ENCODE data around the gene HSP90AB1. TPM values are rescaled to one million over a fixed set of nuclear protein-coding genes. Genes with fewer than 3 reads are reported as not detected.

The HSP90AB1 gene
- total RNA-seq, 1 donor from 2014 or later: 630 TPM

DNA sequence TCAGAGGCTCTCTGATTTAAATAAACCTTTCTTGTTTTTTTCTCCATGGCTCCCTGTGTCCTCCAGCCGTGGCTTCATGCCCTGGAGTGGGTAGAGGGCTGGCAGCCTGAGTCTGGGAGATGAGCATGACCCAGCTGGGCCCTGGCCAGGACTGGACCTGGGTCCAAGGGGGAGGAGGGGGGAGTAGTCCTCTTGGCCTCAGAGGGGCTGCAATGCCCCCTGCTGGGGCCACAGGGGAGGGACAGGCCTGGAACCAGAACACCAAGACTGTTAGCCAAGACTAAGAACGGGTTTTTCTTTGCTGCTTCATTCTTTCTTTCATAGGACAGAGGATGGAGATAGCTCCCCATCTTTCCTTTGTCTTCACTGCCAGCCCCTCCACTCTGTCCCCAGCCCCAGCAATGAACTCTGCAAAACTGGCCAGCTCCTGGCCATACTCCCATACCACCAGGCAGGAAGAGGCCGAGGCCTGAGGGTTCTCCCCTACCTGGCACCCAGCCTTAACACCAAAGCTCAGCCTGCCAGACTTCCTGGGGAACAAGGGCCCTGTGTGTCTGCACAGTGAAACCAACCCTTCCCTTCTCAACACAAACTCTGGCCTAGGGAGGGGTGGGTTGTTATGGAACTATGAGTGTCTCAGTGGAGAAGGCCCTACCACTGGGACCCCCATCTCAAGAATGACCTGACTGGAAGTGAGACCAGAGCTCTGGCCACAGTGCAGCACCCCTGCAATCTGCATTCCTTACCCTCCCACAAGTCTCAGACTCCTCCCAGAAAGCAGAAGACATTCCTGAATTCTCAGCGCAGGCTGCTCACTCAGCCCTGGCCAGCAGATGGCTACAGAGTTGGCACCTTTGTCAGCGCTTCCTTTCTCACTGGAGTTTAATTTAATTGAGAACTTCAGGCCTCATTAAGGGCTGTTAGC is 12.5 kb upstream of the HSP90AB1 start:
- DNase-seq (ENCODE audit: low spot score): no peak

DNA sequence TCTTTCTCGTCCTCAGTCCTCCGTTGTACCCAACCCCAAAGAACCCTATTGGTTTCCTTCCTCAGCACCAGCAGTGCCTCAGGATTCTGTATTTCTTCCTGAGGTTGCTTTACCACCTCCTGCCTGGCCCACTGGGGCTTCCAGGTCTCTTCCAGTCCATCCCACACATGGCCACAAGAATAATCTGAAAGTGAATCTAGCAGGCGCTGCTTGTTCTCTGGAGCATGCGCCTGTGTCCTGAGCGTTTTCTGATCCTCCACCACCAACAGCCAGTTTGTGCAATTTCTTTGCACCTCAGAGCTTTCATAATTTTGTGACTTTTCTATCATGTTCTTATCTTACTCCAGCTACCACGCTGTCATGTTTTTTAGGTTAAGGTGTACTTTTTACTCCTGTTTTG is 11.6 kb upstream of the HSP90AB1 start:
- DNase-seq (ENCODE audit: low spot score): no peak

DNA sequence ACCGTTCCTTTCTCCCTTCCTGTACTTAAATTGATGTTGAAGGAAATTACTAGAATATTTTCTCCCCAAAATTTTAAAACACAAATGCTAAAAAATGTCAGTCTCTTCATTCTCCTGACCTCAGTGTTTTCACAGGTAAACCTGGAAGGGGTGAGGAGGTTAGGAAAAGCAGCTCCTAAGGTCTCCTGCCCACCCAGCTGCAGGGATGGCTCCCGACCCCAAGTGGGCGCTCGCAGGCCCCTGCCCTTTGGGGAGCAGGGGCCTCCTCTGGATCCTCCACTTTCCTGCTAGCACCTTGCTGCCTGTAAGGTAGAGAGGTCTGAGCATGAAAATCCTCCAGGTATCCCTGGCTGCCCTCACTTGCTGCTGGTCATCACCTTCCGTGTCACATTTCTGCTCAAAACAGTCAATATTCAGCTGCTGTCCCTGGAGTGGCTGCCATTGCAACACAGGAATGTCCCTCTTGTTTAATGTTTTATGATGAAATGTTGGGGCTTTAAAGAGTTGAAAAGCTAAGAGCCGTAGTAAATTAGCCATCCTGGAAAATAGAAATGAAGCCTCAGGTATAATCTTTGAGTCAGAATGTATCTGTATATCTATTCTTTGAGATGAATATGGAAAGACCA is 10.9 kb upstream of the HSP90AB1 start:
- no peak for DNase-seq (ENCODE audit: low spot score)

DNA sequence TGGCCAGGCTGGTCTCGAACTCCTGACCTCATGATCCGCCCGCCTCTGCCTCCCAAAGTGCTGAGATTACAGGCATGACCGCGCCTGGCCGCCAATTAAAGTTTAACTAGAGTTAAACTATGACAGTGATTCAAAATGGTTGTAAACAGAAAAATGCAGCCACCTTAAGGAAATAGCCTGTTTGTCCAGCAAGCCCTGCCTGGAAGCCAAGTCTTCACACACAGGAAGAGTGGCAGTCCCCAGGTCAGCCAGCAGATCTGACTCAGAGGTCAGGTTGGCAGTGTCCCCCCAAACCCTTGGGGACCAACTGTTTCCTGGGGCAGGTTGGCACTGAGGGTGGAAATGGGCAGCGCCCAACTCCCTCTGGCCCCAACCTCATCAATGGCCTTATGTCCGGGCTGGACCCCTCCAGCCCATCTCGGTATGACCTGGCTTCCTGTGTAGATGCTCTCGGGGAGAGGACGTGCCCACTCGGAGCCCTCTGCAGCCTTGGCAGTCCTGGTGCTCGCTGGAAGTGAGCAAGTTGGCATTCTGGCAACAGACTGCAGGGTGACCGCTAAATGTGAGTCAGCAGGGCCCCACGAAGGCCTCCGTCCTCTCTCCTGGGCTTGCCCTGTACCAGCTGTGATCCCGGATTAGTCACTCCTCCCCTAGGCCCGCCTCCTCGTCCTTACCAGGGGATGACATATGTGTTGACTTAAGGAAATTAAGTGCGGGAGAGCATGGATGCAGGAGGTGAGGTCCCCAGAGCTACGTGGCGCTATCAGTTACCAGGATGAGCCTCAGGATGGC is 9.7 kb upstream of the HSP90AB1 start:
- peak; percentile 95 for DNase-seq (ENCODE audit: low spot score)

GRCh38 chr6:44237813-44238433 is 9.0 kb upstream of the HSP90AB1 start:
- DNase-seq (ENCODE audit: low spot score): peak; percentile 95

GRCh38 chr6:44238687-44239350 is 8.1 kb upstream of the HSP90AB1 start:
- no peak for DNase-seq (ENCODE audit: low spot score)

- no peak for DNase-seq (ENCODE audit: low spot score)
Measured at GRCh38 chr6:44243345-44243744, 3.6 kb upstream of the HSP90AB1 start.

- DNase-seq (ENCODE audit: low spot score): no peak
Measured at GRCh38 chr6:44245391-44245911, 1.4 kb upstream of the HSP90AB1 start.

DNA sequence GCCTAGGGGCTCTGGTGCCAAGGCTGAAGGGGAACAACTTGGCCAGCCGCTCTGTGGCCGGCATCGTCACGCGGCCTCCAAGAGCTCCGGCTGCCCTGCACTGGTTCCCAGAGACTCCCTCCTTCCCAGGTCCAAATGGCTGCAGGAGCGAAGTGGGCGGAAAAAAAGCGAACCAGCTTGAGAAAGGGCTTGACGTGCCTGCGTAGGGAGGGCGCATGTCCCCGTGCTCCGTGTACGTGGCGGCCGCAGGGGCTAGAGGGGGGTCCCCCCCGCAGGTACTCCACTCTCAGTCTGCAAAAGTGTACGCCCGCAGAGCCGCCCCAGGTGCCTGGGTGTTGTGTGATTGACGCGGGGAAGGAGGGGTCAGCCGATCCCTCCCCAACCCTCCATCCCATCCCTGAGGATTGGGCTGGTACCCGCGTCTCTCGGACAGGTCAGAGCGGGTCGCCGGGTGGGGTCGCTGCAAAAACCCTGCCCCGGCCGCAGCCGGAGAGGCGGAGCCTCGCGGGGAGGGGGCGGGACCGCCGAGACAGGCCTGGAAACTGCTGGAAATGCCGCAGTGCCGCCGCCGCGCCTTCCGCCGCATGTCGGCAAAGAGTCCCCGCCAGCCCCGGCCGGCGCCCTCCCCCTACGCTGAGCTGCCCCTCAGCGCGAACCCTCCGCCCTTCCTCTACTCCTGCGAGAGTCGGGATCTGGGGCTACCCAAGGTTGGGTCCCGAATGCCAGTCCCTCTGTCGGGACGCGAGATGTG is 814 bp upstream of the HSP90AB1 start:
- peak; percentile 97 for DNase-seq (ENCODE audit: low spot score)

- DNase-seq (ENCODE audit: low spot score): peak; percentile 94
Measured at GRCh38 chr6:44247338-44248302, 719 bp downstream of the HSP90AB1 start.

GRCh38 chr6:44248579-44248978 is 1.7 kb downstream of the HSP90AB1 start:
- no peak for DNase-seq (ENCODE audit: low spot score)

DNA sequence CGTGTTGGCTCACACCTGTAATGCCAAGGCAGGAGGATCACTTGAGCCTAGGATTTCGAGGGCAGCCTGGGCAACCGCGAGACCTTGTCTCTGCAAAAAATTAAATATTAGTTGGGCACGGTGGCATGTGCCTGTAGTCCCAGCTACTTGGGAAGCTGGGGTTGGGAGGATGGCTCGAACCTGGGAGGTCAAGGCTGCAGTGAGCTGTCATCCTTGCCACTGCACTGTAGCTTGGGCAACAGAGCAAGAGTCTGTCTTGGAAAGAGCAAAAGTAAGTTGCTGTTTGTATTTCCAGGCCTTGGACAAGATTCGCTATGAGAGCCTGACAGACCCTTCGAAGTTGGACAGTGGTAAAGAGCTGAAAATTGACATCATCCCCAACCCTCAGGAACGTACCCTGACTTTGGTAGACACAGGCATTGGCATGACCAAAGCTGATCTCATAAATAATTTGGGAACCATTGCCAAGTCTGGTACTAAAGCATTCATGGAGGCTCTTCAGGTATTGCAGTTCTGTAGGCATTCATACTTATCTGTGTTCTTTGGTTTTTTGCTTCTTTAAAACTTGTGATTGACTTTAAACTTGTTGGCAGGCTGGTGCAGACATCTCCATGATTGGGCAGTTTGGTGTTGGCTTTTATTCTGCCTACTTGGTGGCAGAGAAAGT is 2.3 kb downstream of the HSP90AB1 start:
- no peak for DNase-seq (ENCODE audit: low spot score)

GRCh38 chr6:44250067-44250717 is 3.3 kb downstream of the HSP90AB1 start:
- DNase-seq (ENCODE audit: low spot score): no peak

- DNase-seq (ENCODE audit: low spot score): no peak
Measured at GRCh38 chr6:44250718-44251123, 3.8 kb downstream of the HSP90AB1 start.

GRCh38 chr6:44251576-44252524 is 4.9 kb downstream of the HSP90AB1 start:
- DNase-seq (ENCODE audit: low spot score): no peak
